GM21423 (cell line): ENCODE data around the gene PSMB4.
"Not testable (repeated sequence)": the region's sequence is repeated elsewhere in the genome, so short reads cannot be mapped to it uniquely, and the experiment has no call there.

Experiments used
- ATAC-seq: cut with Tn5 transposase; IDR thresholded peaks from one replicate; pipeline ENCODE4 v1.9.1; 2021; ENCODE audit warnings: mild to moderate bottlenecking, moderate library complexity; ENCODE audit not compliant: unreplicated experiment

The PSMB4 gene

GRCh38 chr1:151399324-151400171 lies at the start of gene PSMB4:
PSMB4 (plus strand) TSS chr1:151399573; CDS start chr1:151399588, 15 bp downstream.
- peak; percentile 91 for ATAC-seq

DNA sequence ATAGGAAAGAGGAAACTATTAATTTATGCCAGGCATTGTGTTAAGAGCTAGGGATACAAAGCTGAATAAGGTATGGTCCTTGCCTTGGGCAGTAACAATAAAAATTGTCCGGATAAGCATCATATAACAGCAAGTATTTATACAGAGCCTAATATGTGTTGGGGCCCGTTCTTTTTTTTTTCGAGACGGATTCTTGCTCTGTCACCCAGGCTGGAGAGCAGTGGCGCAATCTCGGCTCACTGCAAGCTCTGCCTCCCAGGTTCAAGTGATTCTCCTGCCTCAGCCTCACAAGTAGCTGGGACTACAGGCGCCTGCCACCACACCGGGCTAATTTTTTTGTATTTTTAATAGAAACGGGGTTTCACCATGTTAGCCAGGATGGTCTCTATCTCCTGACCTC lies 49.0 kb upstream of the PSMB4 start:
- not testable (repeated sequence) for ATAC-seq

GRCh38 chr1:151352021-151352718 lies 47.2 kb upstream of the PSMB4 start:
- no peak for ATAC-seq

DNA sequence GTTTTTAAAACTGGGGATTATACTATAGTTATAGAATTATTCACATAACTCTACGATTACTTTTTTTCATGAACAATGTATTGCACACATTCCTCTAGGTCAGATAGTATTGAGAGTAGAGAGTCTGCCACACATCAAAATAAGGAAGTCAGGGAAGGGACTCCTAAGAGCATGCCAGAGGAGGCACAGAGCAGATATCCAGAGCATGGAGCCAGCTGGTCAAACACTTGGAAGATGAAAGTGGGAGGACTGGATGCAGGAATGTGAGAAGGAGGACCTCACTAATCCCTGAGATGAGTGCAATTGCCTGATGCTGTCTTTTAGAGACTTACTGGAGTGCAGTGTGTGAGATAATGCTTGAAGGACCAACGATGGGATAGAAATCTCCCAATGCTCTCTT lies 42.7 kb upstream of the PSMB4 start:
- no peak for ATAC-seq

- no peak for ATAC-seq
Observed at GRCh38 chr1:151361883-151362282, 37.5 kb upstream of the PSMB4 start.

DNA sequence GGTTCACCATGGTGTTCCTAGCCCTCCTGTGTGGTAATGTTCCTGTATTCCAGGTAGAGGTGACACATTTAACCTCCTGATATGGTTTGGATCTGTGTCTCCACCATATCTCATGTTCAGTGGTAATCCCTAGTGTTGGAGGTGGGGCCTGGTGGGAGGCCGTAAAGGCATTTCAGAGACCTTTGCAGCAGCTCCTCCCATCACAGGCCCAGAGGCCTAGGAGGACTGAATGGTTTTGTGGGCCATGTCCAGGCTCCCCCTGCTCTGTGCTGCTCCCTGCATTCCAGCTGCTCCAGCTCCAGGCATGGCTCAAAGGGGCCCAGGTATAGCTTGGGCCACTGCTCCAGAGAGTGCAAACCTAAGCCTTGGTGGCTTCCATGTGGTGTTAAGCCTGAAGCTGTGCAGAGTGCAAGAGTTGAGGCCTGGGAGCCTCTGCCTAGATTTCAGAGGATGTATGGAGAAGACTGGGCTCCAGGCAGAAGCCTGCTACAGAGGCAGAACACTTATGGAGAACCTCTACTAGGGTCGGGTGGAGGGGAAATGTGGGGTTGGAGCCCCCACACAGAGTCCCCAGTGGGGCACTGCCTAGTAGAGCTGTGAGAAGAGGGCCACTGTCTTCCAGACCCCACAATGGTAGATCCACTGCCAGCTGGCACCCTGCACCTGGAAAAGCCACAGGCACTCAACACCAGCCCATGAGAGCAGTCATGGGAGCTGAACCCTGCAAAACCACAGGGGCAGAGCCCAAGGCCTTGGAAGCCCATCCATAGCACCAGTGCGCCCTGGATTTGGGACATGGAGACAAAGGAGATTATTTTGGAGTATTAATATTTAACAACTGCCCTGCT lies 36.8 kb upstream of the PSMB4 start:
- no peak for ATAC-seq

DNA sequence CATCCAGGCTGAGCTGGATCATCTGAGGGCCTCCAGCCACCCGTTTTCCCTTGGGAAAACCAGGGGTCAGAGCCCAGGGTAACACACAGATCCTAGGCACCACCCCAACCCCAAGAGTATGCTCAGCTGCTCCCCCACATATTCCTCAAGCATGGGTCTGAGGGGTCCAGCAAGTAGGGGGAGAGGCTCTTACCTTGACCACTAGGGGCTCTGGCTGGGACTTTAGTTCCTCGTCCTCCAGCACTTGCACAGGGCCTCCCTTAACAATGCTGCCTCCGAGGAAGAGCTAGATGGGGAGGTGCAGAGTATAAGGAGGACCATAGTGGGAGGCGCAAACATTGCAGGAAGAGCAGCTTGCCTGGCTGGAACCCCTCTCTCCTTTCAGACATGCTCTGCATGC lies 34.4 kb upstream of the PSMB4 start:
- ATAC-seq: no peak

DNA sequence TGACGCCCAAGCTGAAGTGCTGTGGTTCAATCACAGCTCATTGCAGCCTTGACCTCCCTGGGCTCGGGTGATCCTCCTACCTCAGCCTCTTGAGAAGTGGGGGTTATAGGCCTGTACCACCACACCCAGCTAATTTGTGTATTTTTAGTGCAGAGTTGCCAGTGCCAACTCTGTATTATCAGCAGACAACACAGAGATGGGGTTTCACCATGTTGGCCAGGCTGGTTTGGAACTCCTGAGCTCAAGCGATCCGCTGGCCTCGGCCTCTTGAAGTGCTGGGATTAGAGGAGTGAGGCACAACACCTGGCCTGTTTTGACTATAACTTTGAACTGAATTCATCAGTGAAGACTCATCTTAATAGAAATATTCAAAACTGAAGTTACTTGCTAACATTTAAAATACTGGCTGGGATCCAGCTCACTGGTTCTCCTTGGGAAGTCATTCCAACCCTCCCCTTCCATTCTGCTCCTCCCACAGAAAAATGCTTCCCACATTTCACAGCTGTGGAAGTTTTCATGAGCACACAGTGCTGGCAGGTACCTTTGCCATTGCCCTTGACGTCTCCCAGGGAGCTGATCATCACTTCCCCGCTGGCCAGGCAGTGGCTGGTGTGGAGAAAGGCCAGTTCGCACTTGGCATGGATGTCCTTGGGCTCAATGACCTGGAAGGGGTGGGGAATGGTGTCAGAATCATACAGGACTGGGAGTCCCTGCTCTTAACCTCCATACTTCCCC lies 31.5 kb upstream of the PSMB4 start:
- ATAC-seq: no peak

DNA sequence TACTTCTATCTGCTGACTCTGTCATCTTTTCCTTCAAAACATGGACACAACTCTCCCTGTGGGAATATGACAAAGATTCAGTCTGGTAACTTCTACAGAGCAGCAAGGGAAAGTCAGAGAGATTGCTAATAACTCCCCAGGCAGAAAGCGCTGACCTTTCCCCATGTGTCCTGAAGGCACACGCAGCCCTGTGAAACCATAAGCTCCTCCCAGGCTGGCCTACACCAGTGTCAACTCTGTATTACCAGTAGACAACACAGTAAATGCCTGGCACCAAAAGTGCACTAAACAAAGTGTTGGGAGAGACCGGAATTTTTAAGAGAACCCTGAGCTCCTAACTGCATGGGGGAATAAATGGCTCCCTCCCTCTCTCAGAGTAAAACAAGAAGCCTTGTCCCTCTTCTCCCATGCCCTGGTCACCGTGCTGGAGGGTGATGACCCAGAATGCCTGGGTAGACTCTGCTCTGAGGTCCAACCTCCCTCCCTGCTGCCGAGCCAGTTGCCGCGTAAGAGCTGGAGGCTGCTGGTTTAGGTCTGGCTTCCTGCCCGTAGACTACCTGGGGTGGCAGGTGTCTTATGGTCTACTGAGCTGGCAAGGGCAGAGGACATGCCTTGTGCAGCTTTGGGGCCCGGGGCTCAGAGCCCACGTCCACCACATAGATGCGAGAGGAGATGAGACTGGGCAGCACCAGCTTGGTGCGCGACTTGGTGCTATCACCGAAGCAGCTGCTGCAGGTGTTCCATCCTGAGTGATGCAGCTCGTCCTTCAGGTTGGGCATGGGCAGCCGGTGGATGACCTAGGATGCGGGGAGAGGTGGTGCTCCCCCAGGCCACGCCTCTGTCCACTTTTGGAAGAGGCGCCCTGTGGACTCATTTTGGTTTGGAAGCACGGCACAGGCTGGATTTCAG lies 30.7 kb upstream of the PSMB4 start:
- no peak for ATAC-seq

- no peak for ATAC-seq
Observed at GRCh38 chr1:151369302-151369610, 30.1 kb upstream of the PSMB4 start.

DNA sequence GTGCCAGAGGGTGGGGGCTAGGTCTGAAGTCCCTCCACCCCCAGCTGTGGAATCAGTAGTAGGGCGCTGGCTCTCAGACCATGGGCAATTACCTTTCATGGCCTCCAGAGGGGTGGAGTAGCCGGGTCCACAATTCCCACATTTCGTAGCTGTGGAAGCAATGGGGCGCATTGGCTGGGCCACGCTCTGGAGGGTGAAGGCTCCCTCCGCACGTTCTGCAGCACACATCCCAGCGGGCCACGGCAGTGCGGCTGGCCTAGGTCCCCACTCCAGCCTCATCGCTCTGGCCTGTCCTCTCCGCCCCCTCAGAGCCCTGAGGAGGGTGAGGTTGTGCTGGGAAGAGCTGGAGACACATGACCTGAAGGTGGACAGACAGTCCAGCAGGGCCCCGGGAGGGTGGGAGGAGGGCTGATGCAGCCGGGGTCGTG lies 29.7 kb upstream of the PSMB4 start:
- no peak for ATAC-seq

DNA sequence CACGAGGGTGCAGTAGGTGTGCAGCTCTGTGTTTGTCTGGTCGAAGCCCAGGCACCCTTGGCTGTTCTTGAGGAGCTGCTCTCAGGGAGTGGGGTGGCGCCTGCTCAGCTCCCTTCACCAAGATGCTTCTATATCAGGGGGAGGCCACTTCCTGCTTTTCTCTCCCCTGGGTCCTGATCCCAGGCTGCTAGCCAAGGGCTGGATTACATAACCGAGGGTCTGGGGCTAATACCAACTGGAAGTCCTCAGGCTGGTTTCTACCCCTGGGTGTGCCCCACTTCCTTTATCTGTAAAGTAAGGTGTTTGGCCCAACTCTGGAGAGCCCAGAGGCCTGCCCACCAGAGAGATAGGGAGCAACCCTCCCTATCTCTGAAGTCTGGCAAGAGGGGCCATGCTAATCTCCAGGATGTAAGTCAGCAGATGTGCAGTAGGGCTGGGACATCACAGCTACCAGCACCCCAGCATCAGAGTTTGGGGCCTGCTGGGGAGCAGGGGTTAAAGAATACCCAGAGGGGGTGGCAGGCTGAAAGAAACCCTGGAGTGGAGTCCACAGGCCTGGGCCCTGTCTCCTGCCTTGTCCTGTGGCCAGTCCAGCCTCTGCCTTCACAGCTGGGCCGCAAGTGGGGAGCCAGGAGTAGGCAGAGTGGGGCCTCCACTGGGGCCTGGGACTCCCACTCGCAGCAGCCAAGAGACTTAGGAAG lies 29.0 kb upstream of the PSMB4 start:
- no peak for ATAC-seq

DNA sequence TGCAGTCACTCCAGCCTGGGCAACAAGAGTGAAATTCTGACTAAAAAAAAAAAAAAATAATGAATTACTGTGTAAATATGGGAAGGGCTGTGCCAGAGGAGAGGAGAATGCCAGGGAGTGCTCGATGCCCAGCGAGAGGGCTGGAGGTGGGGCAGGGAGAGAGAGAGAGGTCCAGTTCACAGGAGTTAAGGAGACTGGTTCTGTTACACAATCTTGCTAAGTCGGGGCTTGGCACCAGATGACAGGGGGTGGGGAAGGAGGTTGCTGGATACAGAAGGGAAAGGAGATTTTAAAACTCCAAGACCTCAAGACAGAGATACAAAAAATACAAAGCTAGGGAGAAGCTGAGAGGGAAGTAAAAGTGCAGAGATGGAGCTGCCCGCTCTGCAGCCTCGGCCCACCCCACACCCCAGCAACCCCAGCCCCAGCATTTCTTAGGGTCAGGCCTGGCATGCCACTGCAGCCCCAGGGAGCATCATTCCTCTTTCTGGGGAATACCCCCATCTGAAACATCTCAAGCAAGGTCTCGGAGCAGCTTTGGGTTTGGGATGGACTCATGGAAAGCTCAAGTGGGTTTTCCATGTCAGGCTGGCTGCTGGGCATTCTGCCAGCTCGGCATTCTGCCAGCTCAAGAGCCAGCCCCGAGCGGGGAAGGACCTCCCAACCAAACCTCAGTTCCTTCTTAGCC lies 27.9 kb upstream of the PSMB4 start:
- no peak for ATAC-seq

GRCh38 chr1:151372058-151372934 lies 27.1 kb upstream of the PSMB4 start, which contains the start of gene SELENBP1:
SELENBP1 (minus strand) TSS chr1:151372705; CDS start chr1:151372641, 64 bp downstream.
- ATAC-seq: no peak

- no peak for ATAC-seq
Observed at GRCh38 chr1:151373196-151373595, 26.2 kb upstream of the PSMB4 start.

- ATAC-seq: no peak
Observed at GRCh38 chr1:151377150-151377884, 22.1 kb upstream of the PSMB4 start.

DNA sequence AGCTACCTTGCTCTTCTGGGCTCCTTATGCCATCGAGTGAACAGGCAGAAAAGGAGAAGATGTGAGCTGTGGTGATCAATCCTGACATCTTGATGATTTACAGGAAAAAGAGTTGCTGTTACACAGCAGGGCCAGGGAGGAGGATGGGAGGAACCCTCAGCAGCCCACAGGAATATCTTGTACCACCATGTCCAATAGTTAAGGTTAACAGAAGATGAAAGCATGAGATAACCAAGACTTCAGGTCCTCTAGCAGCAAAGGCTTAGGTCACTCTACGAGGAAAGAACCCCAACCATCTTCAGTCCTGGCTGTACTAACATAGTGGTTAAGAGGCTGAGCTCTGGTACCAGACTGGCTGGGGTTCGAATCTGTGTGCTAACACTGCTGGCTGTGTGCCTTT lies 14.8 kb upstream of the PSMB4 start:
- ATAC-seq: no peak
